Stomach (tissue), 4 donors: Measurements from ENCODE around the gene RIOX2.

ENCODE experiments used
- POLR2A ChIP-seq, 4 donors: fragments of 450-650 bp; IDR thresholded peaks; one replicate each; pipeline ENCODE4 v1.6.1; 2016; ENCODE audit warnings: antibody characterized with exemption in 4 of 4, control low read depth in 2 of 4, mild to moderate bottlenecking in 1 of 4, moderate library complexity in 1 of 4
- POLR2AphosphoS5 ChIP-seq, 3 donors: sonication (generic); formaldehyde crosslinking; IDR thresholded peaks; one replicate each; pipeline ENCODE4 v1.6.1; 2016; ENCODE audit warnings: antibody characterized with exemption in 3 of 3
- TF ChIP-seq, protein P1 (sequence below), 7 experiments: fragments of 450-650 bp in 4 of 7; fragments of 200-600 bp in 3 of 7; sonication (generic) in 3 of 7; IDR thresholded peaks; one replicate each; pipeline ENCODE4 v1.5.1; 2016 to 2019; ENCODE audit warnings: antibody characterized with exemption in 7 of 7, control low read depth in 2 of 7, mild to moderate bottlenecking in 1 of 7

DNA sequence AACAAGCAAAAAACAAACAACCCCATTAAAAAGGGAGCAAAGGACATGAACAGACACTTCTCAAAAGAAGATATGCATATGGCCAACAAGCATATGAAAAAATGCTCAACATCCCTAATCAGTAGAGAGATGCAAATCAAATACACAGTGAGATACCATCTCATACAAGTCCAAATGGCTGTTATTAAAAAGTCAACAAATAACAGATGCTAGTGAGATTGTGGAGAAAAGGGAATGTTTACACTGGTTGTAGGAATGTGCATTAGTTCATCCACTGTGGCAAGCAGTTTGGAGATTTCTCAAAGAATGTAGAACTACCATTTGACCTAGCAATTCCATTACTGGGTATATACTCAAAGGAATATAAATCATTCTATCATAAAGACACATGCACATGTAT lies 44.5 kb downstream of the RIOX2 start:
- TF ChIP-seq POLR2AphosphoS5 (IDR thresholded peaks at IDR 0.05) (no peak), POLR2A (IDR thresholded peaks at IDR 0.05) (no peak)
- TF ChIP-seq, protein P1, sequence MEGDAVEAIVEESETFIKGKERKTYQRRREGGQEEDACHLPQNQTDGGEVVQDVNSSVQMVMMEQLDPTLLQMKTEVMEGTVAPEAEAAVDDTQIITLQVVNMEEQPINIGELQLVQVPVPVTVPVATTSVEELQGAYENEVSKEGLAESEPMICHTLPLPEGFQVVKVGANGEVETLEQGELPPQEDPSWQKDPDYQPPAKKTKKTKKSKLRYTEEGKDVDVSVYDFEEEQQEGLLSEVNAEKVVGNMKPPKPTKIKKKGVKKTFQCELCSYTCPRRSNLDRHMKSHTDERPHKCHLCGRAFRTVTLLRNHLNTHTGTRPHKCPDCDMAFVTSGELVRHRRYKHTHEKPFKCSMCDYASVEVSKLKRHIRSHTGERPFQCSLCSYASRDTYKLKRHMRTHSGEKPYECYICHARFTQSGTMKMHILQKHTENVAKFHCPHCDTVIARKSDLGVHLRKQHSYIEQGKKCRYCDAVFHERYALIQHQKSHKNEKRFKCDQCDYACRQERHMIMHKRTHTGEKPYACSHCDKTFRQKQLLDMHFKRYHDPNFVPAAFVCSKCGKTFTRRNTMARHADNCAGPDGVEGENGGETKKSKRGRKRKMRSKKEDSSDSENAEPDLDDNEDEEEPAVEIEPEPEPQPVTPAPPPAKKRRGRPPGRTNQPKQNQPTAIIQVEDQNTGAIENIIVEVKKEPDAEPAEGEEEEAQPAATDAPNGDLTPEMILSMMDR (IDR thresholded peaks at IDR 0.05), result no peak
